NCI-H2227 (cell line): ENCODE results near the gene ENTPD1.
"Not testable (repeated sequence)": the region's sequence is repeated elsewhere in the genome, so short reads cannot be mapped to it uniquely, and the experiment has no call there.

Source experiments
- DNase-seq: peaks from one replicate; lab custom pipeline; 2025; ENCODE audit not compliant: unreplicated experiment; lab: John Stamatoyannopoulos, UW

ENTPD1 gene

DNA sequence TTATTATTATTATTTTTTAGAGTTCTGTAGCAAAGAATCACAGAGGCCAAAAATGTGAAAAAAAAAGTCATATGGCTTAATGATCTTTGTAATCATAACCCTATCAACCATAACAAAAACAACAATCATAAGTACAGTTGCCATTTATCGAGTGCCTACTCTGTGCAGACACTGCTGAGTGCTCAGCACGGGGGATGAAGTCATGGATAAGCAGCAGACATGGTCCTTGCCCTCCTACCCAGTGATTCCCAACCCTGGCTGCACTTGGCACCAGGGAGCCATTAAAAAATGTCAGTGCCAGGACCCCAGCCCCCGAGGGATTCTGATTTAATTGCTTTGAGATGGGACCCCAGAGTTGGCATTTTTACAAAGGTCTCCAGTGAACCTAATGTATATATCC, 38.2 kb downstream of the ENTPD1 start:
- no peak for DNase-seq

DNA sequence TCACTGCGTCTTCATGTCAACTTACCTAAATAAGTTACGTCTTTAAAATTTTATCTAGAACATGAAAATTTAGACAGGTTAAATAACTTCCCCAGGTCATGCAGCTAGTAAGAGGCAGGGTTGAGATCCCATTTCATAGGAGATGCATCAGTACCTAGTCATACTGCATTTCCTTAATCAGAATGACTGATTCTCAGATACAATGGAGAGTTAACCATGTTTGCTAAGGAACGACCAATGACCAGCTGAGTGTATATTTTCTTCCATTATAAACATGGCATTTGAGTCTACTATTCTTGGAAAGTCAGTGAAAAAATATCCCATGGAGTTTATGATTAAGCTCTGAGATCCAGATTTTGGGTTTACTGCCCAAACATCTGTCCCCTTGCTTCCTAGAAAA, 39.6 kb downstream of the ENTPD1 start:
- no peak for DNase-seq

DNA sequence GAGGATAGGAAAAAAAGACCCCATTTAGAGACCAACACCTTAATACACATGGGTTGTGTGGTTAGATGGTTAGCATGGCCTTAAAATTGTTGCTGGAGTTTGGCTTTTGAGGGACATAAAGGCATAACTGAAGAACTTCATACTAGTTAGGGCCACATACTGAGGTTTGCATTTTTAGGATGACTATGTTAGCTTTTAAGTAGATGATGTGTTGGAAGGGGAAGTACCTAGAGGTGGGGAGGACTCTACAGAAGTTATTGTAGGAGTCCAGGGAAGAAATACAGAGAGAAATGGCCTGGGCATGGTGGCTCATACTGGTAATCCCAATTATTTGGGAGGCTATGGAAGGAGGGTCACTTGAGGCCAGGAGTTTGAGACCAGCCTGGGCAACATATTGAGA, 40.5 kb downstream of the ENTPD1 start:
- no peak for DNase-seq

DNA sequence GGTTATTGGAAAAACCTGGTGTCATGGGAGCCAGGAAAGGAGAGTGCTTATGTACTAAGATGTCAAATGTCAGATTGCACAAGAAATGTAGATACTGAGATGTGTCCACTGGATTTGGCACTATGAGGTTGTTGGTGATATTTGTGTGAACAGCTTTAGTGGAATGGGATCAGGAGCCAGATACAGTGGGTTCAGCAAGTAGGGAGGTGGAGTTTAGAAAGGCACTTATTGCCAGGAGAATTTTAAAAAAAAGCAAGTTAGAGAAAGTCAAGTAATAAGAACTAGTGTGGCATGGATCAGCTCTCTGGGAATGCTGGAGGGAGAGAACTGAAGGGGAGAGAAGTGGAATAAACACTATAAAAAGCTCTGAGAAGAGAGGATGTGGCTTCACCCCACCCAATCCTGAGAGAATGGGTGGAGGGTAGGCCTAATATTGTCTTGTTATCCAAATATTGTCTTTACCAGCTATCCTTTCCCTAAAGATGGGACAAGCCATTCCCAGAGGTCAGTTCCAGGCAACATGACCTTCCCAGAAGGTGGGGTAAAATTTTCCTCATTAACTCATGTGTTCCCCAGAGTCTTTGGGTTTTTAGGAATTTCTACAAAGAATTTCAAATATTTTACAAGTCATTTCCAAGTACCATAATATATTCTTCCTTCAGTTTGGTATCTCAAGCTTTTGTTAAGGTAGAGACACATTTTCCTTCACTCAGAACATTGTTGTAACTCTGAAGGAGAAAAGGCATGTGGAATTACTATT, 42.3 kb downstream of the ENTPD1 start:
- no peak for DNase-seq

DNA sequence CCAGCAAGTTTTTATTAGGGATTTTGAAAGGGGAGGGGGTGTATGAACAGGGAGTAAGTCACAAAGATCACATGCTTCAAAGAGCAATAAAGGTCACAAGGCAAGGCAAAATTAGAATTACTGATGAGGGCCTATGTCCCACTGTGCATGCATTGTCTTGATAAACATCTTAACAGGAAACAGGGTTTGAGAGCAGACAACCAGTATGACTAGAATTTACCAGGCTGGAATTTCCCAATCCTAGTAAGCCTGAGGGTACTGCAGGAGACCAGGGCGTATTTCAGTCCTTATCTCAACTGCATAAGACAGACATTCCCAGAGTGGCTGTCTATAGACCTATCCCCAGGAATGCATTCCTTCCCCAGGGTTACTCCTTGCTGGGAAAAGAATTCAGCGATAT, 44.3 kb downstream of the ENTPD1 start:
- DNase-seq = not testable (repeated sequence)

DNA sequence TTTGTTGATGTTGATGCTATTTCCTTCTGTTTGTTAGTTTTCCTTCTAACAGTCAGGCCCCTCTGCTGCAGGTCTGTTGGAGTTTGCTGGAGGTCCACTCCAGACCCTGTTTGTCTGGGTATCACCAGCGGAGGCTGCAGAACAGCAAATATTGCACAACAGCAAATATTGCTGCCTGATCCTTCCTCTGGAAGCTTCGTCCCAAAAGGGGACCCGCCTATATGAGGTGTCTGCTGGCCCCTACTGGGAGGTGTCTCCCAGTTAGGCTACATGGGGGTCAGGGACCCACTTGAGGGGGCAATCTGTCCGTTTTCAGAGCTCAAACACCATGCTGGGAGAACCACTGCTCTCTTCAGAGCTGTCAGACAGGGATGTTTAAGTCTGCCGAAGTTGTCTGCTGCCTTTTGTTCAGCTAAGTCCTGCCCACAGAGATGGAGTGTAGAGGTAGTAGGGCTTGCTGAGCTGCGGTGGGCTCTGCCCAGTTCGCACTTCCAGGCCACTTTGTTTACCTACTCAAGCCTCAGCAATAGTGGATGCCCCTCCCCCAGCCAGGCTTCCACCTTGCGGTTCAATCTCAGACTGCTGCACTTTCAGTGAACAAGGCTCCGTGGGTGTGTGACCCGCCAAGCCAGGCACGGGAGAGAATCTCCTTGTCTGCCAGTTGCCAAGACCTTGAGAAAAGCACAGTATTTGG, 50.9 kb downstream of the ENTPD1 start:
- not testable (repeated sequence) for DNase-seq

DNA sequence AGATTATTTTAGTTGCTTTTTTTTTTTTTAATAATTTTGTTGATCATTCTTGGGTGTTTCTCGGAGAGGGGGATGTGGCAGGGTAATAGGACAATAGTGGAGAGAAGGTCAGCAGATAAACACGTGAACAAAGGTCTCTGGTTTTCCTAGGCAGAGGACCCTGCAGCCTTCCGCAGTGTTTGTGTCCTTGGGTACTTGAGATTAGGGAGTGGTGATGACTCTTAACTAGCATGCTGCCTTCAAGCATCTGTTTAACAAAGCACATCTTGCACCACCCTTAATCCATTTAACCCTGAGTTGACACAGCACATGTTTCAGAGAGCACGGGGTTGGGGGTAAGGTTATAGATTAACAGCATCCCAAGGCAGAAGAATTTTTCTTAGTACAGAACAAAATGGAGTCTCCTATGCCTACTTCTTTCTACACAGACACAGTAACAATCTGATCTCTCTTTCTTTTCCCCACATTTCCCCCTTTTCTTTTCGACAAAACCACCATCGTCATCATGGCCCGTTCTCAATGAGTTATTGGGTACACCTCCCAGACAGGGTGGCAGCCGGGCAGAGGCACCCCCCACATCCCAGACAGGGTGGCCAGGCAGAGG, 52.8 kb downstream of the ENTPD1 start:
- not testable (repeated sequence) for DNase-seq

DNA sequence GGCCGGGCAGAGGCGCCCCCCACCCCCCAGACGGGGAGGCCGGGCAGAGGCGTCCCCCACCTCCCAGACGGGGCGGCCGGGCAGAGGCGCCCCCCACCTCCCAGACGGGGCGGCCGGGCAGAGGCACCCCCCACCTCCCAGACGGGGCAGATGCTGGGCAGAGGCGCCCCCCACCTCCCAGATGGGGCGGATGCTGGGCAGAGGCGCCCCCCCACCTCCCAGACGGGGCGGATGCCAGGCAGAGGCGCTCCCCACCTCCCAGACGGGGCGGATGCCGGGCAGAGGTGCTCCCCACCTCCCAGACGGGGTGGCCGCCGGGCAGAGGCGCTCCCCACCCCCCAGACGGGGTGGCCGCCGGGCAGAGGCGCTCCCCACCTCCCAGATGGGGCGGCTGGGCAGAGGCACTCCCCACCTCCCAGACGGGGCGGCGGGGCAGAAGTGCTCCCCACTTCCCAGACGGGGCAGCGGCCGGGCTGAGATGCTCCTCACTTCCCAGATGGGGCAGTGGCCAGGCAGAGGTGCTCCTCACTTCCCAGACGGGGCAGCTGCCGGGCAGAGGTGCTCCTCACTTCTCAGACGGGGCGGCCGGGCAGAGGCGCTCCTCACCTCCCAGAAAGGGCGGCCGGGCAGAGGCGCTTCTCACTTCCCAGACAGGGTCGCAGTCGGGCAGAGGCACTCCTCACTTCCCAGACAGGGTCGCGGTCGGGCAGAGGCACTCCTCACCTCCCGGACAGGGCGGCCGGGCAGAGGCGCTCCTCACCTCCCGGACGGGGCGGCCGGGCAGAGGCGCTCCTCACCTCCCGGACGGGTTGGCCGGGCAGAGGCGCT, 53.6 kb downstream of the ENTPD1 start:
- DNase-seq = no peak

DNA sequence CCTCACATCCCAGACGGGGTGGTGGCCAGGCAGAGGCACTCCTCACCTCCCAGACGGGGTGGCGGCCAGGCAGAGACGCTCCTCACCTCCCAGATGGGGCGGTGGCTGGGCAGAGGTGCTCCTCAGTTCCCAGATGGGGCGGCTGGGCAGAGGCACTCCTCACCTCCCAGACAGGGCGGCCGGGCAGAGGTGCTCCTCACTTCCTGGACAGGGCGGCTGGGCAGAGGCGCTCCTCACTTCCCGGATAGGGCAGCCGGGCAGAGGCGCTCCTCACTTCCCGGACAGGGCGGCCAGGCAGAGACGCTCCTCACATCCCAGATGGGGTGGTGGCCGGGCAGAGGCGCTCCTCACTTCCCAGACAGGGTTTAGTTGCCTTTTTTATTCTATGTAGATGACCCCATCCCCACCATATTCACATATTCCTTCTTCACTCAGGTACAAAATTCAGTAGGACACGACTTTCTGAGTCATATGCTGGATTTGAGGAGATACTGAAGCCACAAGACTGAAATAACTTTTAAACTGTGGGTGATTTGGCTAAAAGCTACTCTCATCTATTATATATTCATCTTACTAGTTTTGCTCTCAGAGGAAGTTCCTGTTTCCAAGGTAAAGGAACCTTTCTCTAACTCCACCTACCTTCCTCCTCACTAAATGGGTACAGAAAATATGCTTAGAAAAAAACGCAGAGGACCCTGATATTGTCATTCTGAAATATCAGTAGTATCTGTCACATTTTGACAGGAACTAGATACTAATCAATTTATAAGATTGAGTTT, 54.4 kb downstream of the ENTPD1 start:
- DNase-seq = no peak

DNA sequence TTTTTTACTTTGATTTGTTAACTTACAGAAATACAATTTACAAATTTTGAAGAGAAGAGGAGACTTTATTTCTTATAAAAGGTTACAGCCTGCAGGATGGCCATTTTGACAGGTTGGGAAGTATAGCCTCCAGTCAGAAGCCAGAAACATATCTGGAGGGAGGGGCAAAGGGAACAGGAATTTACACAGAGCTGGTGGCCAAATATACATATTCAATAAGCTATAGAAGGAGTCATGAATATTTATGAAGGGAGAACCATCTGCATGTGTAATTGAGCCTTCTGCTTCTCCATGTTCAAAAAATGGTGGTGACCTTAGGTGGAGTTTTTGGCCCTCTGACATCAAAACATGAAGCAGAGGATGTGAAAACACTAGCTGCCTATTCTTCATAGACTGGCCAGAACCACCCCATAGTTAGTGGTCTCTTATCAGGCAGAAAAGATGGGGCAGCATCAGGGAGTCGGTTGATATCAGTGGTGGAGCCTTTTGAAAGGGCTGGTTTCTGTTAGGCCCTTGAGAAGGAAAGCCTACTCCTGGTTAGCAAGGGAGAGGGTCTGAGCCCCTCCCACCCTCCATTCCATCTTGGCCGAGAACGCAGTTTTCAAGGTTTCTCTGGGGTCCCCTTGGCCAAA, 57.2 kb downstream of the ENTPD1 start:
- no peak for DNase-seq

DNA sequence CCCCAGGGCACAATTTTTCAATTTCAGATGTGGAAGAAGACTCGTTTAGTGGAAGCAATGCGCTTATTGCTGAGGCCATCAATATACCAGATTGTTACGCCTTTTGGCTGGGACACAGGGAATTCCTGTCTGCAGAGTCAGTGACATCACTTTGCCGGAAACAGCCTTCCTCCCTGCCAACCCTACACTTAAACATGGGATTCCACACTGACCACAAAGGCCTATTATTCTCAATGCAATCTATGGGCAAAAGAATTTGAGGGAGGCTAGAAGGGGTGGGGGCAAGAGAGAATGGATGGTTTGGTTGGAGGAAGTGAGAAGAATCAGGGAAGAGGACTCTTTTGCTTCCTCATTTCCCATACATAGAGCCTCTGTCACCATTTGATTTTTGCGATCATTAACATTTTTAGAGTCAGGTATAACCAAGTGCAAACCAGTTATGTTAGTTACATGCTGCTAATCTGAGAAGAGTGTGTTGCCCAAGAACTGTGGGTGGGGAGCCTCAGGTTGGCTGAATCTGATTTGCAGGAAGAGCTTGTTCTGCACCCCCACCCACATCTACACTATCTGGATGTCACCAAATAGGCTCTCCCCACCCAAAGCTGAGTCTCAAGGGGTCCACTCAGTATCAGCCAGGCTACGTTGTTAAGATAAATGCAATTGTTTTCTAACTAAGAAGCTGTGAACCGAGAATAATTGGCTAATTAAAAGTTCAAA, 58.2 kb downstream of the ENTPD1 start:
- DNase-seq = no peak

DNA sequence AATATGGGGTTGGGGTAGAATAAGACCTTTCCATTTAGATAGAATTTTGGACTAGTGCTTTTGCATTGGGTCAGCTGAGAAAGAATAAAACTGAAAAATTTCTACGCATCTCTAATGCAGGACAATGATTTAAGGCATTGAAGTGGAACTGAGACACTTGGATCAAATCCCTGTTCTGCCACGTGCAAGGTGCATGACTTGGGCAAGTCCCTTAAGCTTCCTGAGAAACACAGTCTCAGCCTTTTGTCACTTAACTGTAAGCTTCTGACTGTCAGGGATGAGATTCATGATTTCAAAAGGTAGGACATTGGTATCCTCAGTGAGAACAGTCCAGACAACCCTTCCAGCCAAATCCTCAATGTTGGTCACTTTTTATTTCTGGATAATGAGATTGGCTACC, 59.2 kb downstream of the ENTPD1 start:
- DNase-seq = no peak

DNA sequence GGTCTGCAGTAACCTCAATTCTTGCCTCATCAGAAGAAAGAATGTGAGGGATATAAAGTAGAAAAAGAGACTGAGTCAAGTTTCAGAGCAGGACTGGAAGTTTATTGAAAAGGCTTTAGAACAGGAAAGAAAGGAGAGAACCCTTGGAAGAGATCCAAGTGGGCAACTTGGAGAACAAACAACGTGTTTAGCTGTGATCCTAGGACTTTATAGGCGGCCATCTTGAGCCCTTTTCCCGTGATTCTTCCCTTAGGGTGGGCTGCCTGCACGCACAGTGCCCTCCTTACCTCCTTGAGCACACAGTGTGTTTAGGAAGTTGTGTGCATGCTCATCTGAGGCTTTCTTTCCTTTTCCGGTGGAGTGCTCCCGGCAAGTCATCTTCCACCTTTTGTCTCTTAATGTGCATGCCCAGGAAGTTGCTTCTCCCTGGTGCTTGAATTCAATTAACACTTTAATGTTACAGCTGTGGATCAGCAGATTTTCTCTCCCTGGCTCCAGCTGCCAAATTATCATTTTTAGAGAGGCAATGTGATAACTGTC, 59.8 kb downstream of the ENTPD1 start:
- no peak for DNase-seq

DNA sequence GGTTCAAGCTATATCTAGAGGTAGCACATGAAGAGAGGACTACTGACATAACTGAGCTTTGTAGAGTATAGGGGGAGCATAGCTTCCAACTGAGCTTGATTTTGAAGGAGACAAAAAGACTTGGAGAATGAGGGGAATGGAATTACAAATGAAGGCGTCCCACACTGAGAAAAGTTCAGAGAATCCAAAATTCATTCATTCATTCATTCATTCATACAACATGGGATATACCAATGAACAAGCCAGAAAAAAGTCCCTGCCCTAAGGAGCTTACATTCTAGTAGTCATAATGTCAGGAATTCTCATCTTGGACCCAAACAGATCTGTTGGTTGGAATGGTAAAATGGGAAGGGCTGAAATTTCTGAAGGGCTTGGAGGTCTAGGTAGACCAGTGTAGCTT, 62.0 kb downstream of the ENTPD1 start:
- no peak for DNase-seq

DNA sequence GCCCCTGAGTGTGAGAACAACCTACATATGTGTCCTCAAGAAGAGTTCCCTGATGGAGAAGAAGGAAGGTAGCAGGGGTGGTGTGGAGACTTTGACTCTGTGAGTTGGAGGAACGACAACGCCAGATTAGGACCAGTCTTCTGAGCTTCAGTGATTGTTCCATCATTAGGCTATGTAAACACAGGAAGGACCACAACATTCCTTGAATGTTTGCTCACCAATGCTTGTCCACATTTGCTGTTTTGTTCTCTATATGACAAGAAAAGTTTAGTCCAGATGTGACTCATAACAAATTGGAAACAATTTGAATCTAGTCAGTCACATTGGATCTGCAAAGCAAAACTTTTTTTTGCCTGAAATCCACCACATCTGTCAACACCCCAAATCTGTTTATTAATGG, 62.7 kb downstream of the ENTPD1 start:
- DNase-seq = no peak

DNA sequence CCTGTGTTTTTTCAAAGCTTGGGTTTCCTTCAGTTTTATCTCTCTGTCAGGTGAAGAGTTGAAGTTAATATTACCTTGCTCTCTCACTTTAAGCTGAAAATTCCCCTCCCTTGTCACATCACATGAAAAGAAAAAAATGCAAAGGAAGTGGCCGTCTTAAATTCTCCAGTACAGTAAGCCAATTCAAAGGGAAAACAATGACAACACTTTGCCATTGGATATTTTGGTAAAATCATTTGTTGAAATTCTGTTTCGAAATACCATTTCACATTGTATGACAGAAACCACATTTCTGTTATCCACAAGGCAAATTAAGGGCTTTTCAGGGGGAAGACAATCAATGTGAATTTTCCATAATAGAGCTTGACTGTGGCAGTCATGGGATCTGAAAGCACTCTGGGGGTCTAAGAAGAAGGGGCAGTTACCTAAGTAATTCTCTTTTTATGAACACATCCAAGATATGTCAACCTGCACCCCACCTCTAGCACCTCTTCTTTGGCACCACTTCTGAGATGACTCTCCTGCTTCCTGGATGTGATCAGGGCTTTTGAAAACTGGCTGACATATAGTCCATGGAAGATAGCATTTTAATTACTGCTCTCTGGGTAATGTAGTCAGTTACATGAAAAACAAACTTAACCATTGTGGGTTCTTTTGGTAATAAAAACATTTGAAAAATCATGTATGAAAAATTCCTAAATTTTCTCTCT, 63.8 kb downstream of the ENTPD1 start:
- DNase-seq = no peak

DNA sequence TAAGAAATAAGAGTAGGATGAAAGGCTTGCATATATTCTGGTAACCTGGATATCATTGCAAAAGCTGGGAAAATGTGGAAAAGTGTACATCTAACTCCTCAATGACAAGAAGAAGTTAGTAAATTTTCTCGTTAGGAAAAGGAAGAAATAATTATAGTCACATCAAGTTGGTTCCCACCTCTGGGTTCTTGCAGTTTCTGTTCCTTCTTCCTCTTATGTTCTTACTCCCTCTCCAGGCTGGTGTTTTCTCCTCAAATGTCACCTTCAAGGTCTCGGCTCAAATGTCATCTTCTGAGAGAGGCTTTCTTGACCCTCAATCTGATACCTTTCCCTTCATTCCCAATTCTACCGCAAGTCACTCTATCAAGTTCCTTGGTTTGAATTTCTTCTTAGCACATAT, 64.4 kb downstream of the ENTPD1 start:
- DNase-seq = no peak

DNA sequence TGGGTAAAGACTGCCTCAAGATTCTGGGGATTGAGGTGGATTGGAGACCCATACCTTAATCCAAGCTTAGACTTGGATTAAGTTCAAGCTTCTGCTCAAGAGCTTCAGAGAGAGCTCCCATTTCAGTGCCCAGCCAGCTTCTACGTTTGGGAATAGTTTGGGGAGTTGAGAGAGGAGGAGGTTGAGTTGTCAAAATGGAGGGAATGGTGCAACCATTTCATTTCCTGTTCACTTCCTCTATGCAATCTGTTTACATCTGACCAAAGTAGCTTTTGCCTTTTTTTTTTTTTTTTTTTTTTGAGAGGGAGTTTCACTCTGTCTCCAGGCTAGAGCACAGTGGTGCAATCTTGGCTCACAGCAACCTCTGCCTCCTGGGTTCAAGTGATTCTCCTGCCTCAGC, 65.8 kb downstream of the ENTPD1 start:
- no peak for DNase-seq

DNA sequence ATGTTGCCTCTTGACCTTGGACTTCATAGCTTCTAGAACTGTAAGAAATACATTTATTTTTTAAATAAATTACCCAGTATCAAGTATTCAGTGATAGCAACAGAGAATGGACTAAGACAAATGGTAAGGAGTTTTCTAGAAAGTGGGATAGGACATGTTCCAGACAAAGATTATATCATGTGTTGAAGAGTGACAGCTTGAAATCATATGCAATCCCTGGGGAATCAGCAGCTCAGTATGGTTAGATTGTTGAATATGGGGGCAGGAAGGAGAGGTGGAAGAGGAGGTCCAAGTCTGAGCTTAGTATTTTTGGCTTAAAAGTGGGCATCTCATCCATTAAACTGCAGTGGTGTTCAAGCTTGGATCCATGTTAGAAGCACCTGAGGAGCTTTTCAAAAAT, 74.1 kb downstream of the ENTPD1 start:
- no peak for DNase-seq
